LNCAP (cell line): ENCODE data around the gene PTPRK.

ENCODE experiments used
- CTCF ChIP-seq: fragments of 450-650 bp; IDR thresholded peaks from 2 replicates; pipeline ENCODE4 v1.5.1; 2017; ENCODE audit warnings: mild to moderate bottlenecking

PTPRK gene

GRCh38 chr6:128155826-128156225 is 364.6 kb downstream of the PTPRK start:
- TF ChIP-seq CTCF: no peak

DNA sequence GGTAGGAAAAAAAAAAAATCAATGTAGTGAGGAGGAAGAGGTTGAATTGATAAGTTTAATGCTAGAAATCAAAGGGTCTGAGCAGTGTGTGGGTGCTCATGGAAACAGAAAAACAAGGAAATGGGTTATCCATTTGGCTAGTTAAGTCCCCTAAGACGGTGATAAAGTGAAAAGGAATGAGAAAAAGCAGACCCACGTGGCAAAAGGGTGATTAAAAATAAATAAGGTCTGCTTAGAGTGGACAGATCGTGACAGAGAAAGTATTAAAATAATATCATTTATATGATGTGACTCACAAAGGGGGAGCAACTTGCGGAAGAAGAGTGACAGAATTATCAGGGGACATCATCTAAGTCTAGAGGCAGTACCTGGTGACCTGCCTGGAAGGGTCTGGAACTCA is 367.8 kb downstream of the PTPRK start:
- no peak for TF ChIP-seq CTCF

- no peak for TF ChIP-seq CTCF
Observed at GRCh38 chr6:128150376-128150775, 370.0 kb downstream of the PTPRK start.

- no peak for TF ChIP-seq CTCF
Observed at GRCh38 chr6:128149796-128150195, 370.6 kb downstream of the PTPRK start.

GRCh38 chr6:128144320-128144719 is 376.1 kb downstream of the PTPRK start:
- no peak for TF ChIP-seq CTCF

- TF ChIP-seq CTCF: no peak
Observed at GRCh38 chr6:128141932-128142331, 378.5 kb downstream of the PTPRK start.

DNA sequence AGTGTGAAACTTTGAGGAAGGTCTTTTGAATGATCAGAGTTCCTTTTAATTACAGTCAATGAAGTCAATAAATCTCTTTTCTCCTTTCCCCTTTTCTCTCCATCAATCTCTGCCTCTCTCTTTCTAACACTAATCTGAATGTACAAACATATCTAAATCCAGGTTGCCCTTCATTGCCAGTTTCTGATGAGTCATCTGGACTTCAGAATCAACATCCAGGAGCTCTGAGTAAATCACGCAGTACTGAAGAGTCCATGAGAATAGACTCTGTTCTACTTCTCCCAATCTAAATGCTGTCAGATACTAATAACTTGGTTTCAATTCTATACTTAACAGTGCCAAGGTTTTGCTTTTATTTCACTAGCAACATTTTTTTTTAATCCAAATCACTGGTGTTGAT is 380.9 kb downstream of the PTPRK start:
- TF ChIP-seq CTCF: no peak

DNA sequence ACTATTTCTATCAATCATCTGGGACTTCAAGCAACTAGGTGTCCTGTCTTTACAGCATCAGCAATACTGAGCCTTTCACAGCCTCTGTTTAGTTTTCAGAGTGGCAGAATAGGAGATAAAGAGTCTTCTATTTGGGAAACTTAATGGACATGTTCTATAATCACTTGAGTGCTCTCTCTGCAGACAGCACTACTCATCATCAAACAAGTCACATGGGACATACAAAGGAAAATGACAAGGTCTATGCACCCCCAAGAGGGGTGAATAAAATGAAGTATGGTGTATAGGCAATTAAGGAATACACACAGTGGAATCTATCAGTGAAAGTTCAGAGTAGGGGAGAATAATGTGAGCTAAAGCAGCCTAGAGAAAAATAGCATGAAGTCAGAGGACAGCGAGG is 381.7 kb downstream of the PTPRK start:
- no peak for TF ChIP-seq CTCF
